Astrocyte (in vitro differentiated cells and primary cell): ENCODE data around the gene COMMD1. TPM values are rescaled to one million over a fixed set of nuclear protein-coding genes. Genes with fewer than 3 reads are reported as not detected.
"Not testable (repeated sequence)": the region's sequence is repeated elsewhere in the genome, so short reads cannot be mapped to it uniquely, and the experiment has no call there.

ENCODE experiments used
- DNase-seq: peaks from one replicate; pipeline ENCODE4 v3.0.0-alpha.2; 2010; ENCODE audit warnings: low read depth
- FAIRE-seq: peaks from 2 replicates; lab custom pipeline; 2011; peaks lifted over from hg19 to GRCh38; lab: Jason Lieb, UNC
- H2AFZ ChIP-seq: 2 replicates; pipeline ENCODE4 v1.6.0; 2012; ENCODE audit warnings: low read depth, low read length, inconsistent platforms
- H3K27ac ChIP-seq: 2 replicates; pipeline ENCODE4 v1.5.1; 2011; ENCODE audit warnings: low read depth, low read length, inconsistent platforms
- H3K27me3 ChIP-seq: 2 replicates; pipeline ENCODE4 v1.6.0; 2011; ENCODE audit warnings: low read length, inconsistent platforms; ENCODE audit not compliant: insufficient read depth
- H3K36me3 ChIP-seq: 2 replicates; pipeline ENCODE4 v1.5.1; 2011; ENCODE audit warnings: low read length, inconsistent platforms; ENCODE audit not compliant: insufficient read depth
- H3K4me1 ChIP-seq: 2 replicates; pipeline ENCODE4 v1.5.1; 2011; ENCODE audit warnings: low read length, inconsistent platforms; ENCODE audit not compliant: insufficient read depth
- H3K4me2 ChIP-seq: 2 replicates; pipeline ENCODE4 v1.6.0; 2012; ENCODE audit warnings: low read length, inconsistent platforms
- H3K4me3 ChIP-seq: 2 replicates; pipeline ENCODE4 v1.5.1; 2011; ENCODE audit warnings: low read depth, mild to moderate bottlenecking, low read length, inconsistent platforms; ENCODE audit not compliant: insufficient read depth
- H3K79me2 ChIP-seq: 2 replicates; pipeline ENCODE4 v1.6.0; 2012; ENCODE audit warnings: mild to moderate bottlenecking, low read length, inconsistent platforms; ENCODE audit not compliant: insufficient read depth
- H3K9ac ChIP-seq: 2 replicates; pipeline ENCODE4 v1.6.0; 2012; ENCODE audit warnings: mild to moderate bottlenecking, low read length, inconsistent platforms
- H3K9me3 ChIP-seq: 2 replicates; pipeline ENCODE4 v1.5.1; 2012; ENCODE audit warnings: low read depth, mild to moderate bottlenecking, low read length, inconsistent platforms; ENCODE audit not compliant: insufficient read depth
- H4K20me1 ChIP-seq: 2 replicates; pipeline ENCODE4 v1.6.0; 2012; ENCODE audit warnings: low read length, inconsistent platforms; ENCODE audit not compliant: insufficient read depth
- H3K27ac Mint-ChIP-seq: one replicate; pipeline ENCODE4 v1.8.0; 2021; ENCODE audit warnings: mild to moderate bottlenecking, mixed read lengths; ENCODE audit not compliant: unreplicated experiment
- H3K27me3 Mint-ChIP-seq: one replicate; pipeline ENCODE4 v1.8.0; 2021; ENCODE audit warnings: low read depth, mixed read lengths; ENCODE audit not compliant: unreplicated experiment
- H3K36me3 Mint-ChIP-seq: one replicate; pipeline ENCODE4 v1.8.0; 2021; ENCODE audit warnings: low read depth, mixed read lengths; ENCODE audit not compliant: unreplicated experiment
- H3K4me1 Mint-ChIP-seq: one replicate; pipeline ENCODE4 v1.8.0; 2021; ENCODE audit warnings: low read depth, mixed read lengths; ENCODE audit not compliant: unreplicated experiment
- H3K4me3 Mint-ChIP-seq: one replicate; pipeline ENCODE4 v1.8.0; 2021; ENCODE audit warnings: mild to moderate bottlenecking, moderate library complexity, mixed read lengths; ENCODE audit not compliant: unreplicated experiment
- H3K9me3 Mint-ChIP-seq: one replicate; pipeline ENCODE4 v1.8.0; 2021; ENCODE audit warnings: mild to moderate bottlenecking, mixed read lengths; ENCODE audit not compliant: unreplicated experiment
- CTCF ChIP-seq: IDR thresholded peaks from 2 replicates; pipeline ENCODE4 v1.5.1; 2011; ENCODE audit warnings: low read depth, mild to moderate bottlenecking, inconsistent platforms, low read length, moderate library complexity; ENCODE audit not compliant: insufficient read depth
- EZH2 ChIP-seq: IDR thresholded peaks from 2 replicates; pipeline ENCODE4 v1.6.1; 2012; ENCODE audit warnings: mild to moderate bottlenecking, low read length, inconsistent platforms; ENCODE audit not compliant: insufficient read depth
- total RNA-seq: library from RNA; stranded (reverse); gene quantifications from 2 replicates; pipeline ENCODE4 v1.2.1, GENCODE V29; 2021

COMMD1 gene
- total RNA-seq, 1 donor from 2014 or later: 32.0 TPM

- H3K27ac ChIP-seq: no peak overlapping the region
- no peak overlapping the region for H3K4me3 ChIP-seq
- Mint-ChIP-seq H3K4me3 (no peak overlapping the region), H3K36me3 (no peaks in the 10 kb centered on the region), H3K4me1 (peaks cover 2% of the 10 kb centered on the region), H3K27ac (no peak overlapping the region), H3K27me3 (no peaks in the 10 kb centered on the region), H3K9me3 (no peaks in the 10 kb centered on the region)
- no peaks in the 10 kb centered on the region for H3K27me3 ChIP-seq
- no peak overlapping the region for H2AFZ ChIP-seq
- H3K9ac ChIP-seq: no peak overlapping the region
- DNase-seq: no peak
- H3K36me3 ChIP-seq: no peaks in the 10 kb centered on the region
- TF ChIP-seq CTCF: no peak
- no peak for TF ChIP-seq EZH2
- peaks cover under 1% of the 10 kb centered on the region for H3K4me1 ChIP-seq
- H4K20me1 ChIP-seq: no peaks in the 10 kb centered on the region
- no peak for FAIRE-seq
- H3K79me2 ChIP-seq: no peaks in the 10 kb centered on the region
- no peak overlapping the region for H3K4me2 ChIP-seq
- no peaks in the 10 kb centered on the region for H3K9me3 ChIP-seq
Observed at GRCh38 chr2:62156861-62157496, 251.5 kb downstream of the COMMD1 start.

- Mint-ChIP-seq H3K27ac (no peak overlapping the region), H3K27me3 (no peaks in the 10 kb centered on the region), H3K4me1 (peaks cover 7% of the 10 kb centered on the region), H3K4me3 (no peak overlapping the region), H3K36me3 (no peaks in the 10 kb centered on the region), H3K9me3 (no peaks in the 10 kb centered on the region)
- DNase-seq: no peak
- Histone ChIP-seq H3K36me3 (no peaks in the 10 kb centered on the region), H3K4me2 (no peak overlapping the region), H3K79me2 (no peaks in the 10 kb centered on the region), H3K9me3 (no peaks in the 10 kb centered on the region), H3K9ac (no peak overlapping the region), H4K20me1 (no peaks in the 10 kb centered on the region), H3K27ac (no peak overlapping the region), H3K4me3 (no peak overlapping the region), H3K27me3 (no peaks in the 10 kb centered on the region), H3K4me1 (no peaks in the 10 kb centered on the region), H2AFZ (no peak overlapping the region)
- FAIRE-seq: no peak
- TF ChIP-seq CTCF (no peak), EZH2 (no peak)
Observed at GRCh38 chr2:62158444-62159121, 253.1 kb downstream of the COMMD1 start.

GRCh38 chr2:62160691-62161090 lies 255.2 kb downstream of the COMMD1 start:
- H3K36me3 Mint-ChIP-seq, H3K9me3 Mint-ChIP-seq, H3K27ac ChIP-seq, H3K9me3 ChIP-seq, H3K27ac Mint-ChIP-seq, H3K36me3 ChIP-seq, H3K27me3 ChIP-seq, FAIRE-seq, H3K4me3 ChIP-seq, H3K4me2 ChIP-seq, H2AFZ ChIP-seq, H4K20me1 ChIP-seq, DNase-seq, H3K9ac ChIP-seq, H3K27me3 Mint-ChIP-seq, H3K79me2 ChIP-seq, H3K4me1 ChIP-seq, H3K4me3 Mint-ChIP-seq: not testable (repeated sequence)
- peaks cover 12% of the 10 kb centered on the region for H3K4me1 Mint-ChIP-seq
